ENCODE data around the gene ZBTB6. TPM values are rescaled to one million over a fixed set of nuclear protein-coding genes. Genes with fewer than 3 reads are reported as not detected.

The ZBTB6 gene
- total and polyA plus RNA-seq, 9 of the 15 experiments (the other 6 are each of a cell fraction or from before 2014, with no cell fraction given) = 1.4 to 7.2 (median 5.3) TPM

DNA sequence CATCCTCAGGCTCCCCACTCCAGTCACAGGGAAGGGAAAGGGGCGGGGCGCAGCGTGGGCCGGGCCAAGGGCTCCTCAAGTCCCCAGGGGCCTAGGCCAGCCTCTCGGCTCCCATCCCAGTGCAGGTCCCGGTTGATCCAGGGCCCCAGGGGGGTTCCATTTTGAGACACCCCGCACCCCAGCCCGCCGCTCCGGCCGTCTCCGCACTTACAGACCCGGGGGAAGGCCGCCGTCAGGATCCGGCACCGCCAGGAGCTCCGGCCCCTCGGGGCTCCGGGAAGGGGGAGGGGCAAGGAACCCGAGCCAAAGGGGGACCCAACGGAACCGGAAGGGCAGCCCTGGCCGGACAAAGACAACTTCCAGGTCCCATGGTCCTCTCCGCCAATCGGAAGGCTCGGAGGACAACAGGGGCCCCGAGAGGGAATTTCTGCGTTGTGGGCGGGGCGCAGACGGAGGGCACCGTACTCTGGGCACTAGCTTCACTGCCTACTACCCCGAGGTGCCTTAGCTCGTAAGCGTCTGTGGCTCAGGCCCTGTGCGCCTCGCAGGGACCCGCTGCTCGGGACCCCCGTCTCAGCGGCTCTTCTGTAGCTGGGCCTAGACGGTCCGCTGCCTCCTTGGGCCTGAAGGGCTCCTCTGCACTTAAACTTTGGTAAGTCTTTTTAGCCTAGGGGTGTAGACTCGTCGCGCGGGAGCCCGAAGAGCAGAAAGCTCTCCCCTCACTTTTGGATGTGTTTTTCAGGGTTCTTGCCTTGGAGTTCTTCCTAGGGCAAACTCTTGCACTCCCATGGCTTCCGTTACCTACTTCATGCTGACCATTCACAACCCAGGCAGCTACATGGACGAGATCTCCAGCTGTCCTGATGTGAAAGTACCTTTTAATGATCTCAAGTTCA, 18.4 kb upstream of the ZBTB6 start, which contains the start of gene ZBTB26 (continued):
- TF ChIP-seq, protein P1, sequence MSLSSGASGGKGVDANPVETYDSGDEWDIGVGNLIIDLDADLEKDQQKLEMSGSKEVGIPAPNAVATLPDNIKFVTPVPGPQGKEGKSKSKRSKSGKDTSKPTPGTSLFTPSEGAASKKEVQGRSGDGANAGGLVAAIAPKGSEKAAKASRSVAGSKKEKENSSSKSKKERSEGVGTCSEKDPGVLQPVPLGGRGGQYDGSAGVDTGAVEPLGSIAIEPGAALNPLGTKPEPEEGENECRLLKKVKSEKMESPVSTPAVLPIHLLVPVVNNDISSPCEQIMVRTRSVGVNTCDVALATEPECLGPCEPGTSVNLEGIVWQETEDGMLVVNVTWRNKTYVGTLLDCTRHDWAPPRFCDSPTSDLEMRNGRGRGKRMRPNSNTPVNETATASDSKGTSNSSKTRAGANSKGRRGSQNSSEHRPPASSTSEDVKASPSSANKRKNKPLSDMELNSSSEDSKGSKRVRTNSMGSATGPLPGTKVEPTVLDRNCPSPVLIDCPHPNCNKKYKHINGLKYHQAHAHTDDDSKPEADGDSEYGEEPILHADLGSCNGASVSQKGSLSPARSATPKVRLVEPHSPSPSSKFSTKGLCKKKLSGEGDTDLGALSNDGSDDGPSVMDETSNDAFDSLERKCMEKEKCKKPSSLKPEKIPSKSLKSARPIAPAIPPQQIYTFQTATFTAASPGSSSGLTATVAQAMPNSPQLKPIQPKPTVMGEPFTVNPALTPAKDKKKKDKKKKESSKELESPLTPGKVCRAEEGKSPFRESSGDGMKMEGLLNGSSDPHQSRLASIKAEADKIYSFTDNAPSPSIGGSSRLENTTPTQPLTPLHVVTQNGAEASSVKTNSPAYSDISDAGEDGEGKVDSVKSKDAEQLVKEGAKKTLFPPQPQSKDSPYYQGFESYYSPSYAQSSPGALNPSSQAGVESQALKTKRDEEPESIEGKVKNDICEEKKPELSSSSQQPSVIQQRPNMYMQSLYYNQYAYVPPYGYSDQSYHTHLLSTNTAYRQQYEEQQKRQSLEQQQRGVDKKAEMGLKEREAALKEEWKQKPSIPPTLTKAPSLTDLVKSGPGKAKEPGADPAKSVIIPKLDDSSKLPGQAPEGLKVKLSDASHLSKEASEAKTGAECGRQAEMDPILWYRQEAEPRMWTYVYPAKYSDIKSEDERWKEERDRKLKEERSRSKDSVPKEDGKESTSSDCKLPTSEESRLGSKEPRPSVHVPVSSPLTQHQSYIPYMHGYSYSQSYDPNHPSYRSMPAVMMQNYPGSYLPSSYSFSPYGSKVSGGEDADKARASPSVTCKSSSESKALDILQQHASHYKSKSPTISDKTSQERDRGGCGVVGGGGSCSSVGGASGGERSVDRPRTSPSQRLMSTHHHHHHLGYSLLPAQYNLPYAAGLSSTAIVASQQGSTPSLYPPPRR (CRISPR knock-in tag; IDR thresholded peaks at IDR 0.05; ENCODE audit: borderline replicate concordance) = no peak
- TF ChIP-seq, protein P2, sequence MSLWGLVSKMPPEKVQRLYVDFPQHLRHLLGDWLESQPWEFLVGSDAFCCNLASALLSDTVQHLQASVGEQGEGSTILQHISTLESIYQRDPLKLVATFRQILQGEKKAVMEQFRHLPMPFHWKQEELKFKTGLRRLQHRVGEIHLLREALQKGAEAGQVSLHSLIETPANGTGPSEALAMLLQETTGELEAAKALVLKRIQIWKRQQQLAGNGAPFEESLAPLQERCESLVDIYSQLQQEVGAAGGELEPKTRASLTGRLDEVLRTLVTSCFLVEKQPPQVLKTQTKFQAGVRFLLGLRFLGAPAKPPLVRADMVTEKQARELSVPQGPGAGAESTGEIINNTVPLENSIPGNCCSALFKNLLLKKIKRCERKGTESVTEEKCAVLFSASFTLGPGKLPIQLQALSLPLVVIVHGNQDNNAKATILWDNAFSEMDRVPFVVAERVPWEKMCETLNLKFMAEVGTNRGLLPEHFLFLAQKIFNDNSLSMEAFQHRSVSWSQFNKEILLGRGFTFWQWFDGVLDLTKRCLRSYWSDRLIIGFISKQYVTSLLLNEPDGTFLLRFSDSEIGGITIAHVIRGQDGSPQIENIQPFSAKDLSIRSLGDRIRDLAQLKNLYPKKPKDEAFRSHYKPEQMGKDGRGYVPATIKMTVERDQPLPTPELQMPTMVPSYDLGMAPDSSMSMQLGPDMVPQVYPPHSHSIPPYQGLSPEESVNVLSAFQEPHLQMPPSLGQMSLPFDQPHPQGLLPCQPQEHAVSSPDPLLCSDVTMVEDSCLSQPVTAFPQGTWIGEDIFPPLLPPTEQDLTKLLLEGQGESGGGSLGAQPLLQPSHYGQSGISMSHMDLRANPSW (CRISPR knock-in tag; IDR thresholded peaks at IDR 0.05) = no peak
- no peak for TF ChIP-seq FOXA3 (CRISPR knock-in tag; conservative IDR thresholded peaks at IDR 0.05 in 1 of 2, IDR thresholded peaks at IDR 0.05 in 1 of 2)
- no peak for TF ChIP-seq MIER1 (IDR thresholded peaks at IDR 0.05; ENCODE audit: low read depth)
- TF ChIP-seq, protein P3, sequence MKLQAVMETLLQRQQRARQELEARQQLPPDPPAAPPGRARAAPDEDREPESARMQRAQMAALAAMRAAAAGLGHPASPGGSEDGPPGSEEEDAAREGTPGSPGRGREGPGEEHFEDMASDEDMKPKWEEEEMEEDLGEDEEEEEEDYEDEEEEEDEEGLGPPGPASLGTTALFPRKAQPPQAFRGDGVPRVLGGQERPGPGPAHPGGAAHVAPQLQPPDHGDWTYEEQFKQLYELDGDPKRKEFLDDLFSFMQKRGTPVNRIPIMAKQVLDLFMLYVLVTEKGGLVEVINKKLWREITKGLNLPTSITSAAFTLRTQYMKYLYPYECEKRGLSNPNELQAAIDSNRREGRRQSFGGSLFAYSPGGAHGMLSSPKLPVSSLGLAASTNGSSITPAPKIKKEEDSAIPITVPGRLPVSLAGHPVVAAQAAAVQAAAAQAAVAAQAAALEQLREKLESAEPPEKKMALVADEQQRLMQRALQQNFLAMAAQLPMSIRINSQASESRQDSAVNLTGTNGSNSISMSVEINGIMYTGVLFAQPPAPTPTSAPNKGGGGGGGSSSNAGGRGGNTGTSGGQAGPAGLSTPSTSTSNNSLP (IDR thresholded peaks at IDR 0.05; ENCODE audit: borderline replicate concordance, low read depth, low read length) = no peak
- TF ChIP-seq, protein P4, sequence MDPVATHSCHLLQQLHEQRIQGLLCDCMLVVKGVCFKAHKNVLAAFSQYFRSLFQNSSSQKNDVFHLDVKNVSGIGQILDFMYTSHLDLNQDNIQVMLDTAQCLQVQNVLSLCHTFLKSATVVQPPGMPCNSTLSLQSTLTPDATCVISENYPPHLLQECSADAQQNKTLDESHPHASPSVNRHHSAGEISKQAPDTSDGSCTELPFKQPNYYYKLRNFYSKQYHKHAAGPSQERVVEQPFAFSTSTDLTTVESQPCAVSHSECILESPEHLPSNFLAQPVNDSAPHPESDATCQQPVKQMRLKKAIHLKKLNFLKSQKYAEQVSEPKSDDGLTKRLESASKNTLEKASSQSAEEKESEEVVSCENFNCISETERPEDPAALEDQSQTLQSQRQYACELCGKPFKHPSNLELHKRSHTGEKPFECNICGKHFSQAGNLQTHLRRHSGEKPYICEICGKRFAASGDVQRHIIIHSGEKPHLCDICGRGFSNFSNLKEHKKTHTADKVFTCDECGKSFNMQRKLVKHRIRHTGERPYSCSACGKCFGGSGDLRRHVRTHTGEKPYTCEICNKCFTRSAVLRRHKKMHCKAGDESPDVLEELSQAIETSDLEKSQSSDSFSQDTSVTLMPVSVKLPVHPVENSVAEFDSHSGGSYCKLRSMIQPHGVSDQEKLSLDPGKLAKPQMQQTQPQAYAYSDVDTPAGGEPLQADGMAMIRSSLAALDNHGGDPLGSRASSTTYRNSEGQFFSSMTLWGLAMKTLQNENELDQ (CRISPR knock-in tag; IDR thresholded peaks at IDR 0.05; ENCODE audit: borderline replicate concordance) = no peak
- no peak for TF ChIP-seq ZNF263 (CRISPR knock-in tag; IDR thresholded peaks at IDR 0.05; ENCODE audit: borderline replicate concordance)
- peak; percentile 73 to 79 for TF ChIP-seq MAZ (CRISPR knock-in tag; conservative IDR thresholded peaks at IDR 0.05 in 1 of 2, IDR thresholded peaks at IDR 0.05 in 1 of 2)
- TF ChIP-seq HNRNPH1 (optimal IDR thresholded peaks at IDR 0.05; ENCODE audit: low read depth, low read length) = no peak
- no peak for TF ChIP-seq ETV6 (IDR thresholded peaks at IDR 0.05; ENCODE audit: borderline replicate concordance in 1 of 2, low read depth in 2 of 2, low read length in 1 of 2)
- TF ChIP-seq ETV6 (CRISPR knock-in tag; IDR thresholded peaks at IDR 0.05; ENCODE audit: borderline replicate concordance) = no peak
- no peak; the same call in 1 of the 2 replicates for TF ChIP-seq CTBP1 (IDR thresholded peaks at IDR 0.05; ENCODE audit: borderline replicate concordance)
- TF ChIP-seq ZNF165 (CRISPR knock-in tag; IDR thresholded peaks at IDR 0.05; ENCODE audit: borderline replicate concordance) = no peak
- TF ChIP-seq ZNF77 (CRISPR knock-in tag; IDR thresholded peaks at IDR 0.05) = no peak
